GM21381 (cell line): ENCODE measurements around the gene VTCN1.
"Not testable (repeated sequence)": the region's sequence is repeated elsewhere in the genome, so short reads cannot be mapped to it uniquely, and the experiment has no call there.

Experiments used
- ATAC-seq: cut with Tn5 transposase; IDR thresholded peaks from one replicate; pipeline ENCODE4 v1.9.1; 2021; ENCODE audit warnings: mild to moderate bottlenecking, moderate library complexity; ENCODE audit not compliant: unreplicated experiment

The VTCN1 gene

GRCh38 chr1:117169871-117170596 is 40.7 kb downstream of the VTCN1 start:
- no peak for ATAC-seq

GRCh38 chr1:117167402-117167801 is 43.3 kb downstream of the VTCN1 start:
- ATAC-seq = no peak

GRCh38 chr1:117166076-117166475 is 44.7 kb downstream of the VTCN1 start:
- ATAC-seq = no peak

- no peak for ATAC-seq
These were observed 46.5 kb downstream of the VTCN1 start for GRCh38 chr1:117164209-117164608.

GRCh38 chr1:117162816-117163215 is 47.9 kb downstream of the VTCN1 start:
- ATAC-seq = no peak

- ATAC-seq = no peak
These were observed 48.8 kb downstream of the VTCN1 start for GRCh38 chr1:117161887-117162286.

GRCh38 chr1:117151305-117151704 is 59.4 kb downstream of the VTCN1 start:
- not testable (repeated sequence) for ATAC-seq

GRCh38 chr1:117150316-117150715 is 60.4 kb downstream of the VTCN1 start:
- ATAC-seq = no peak

- ATAC-seq = no peak
These were observed 62.7 kb downstream of the VTCN1 start for GRCh38 chr1:117147856-117148588.

GRCh38 chr1:117147341-117147831 is 63.3 kb downstream of the VTCN1 start:
- ATAC-seq = no peak

GRCh38 chr1:117146575-117147340 is 64.0 kb downstream of the VTCN1 start:
- no peak for ATAC-seq

GRCh38 chr1:117146072-117146471 is 64.7 kb downstream of the VTCN1 start:
- no peak for ATAC-seq

- ATAC-seq = no peak
These were observed 66.9 kb downstream of the VTCN1 start for GRCh38 chr1:117143871-117144270.

- ATAC-seq = no peak
These were observed 67.6 kb downstream of the VTCN1 start for GRCh38 chr1:117143172-117143571.

GRCh38 chr1:117142200-117142599 is 68.5 kb downstream of the VTCN1 start:
- ATAC-seq = no peak

- no peak for ATAC-seq
These were observed 72.2 kb downstream of the VTCN1 start for GRCh38 chr1:117138561-117138960.

GRCh38 chr1:117138106-117138505 is 72.6 kb downstream of the VTCN1 start:
- no peak for ATAC-seq

- no peak for ATAC-seq
These were observed 73.4 kb downstream of the VTCN1 start for GRCh38 chr1:117137281-117137855.

- ATAC-seq = no peak
These were observed 74.0 kb downstream of the VTCN1 start for GRCh38 chr1:117136749-117137148.

- ATAC-seq = no peak
These were observed 75.4 kb downstream of the VTCN1 start for GRCh38 chr1:117135329-117135728.

- ATAC-seq = no peak
These were observed 80.2 kb downstream of the VTCN1 start for GRCh38 chr1:117130526-117130925.
